Large intestine (tissue), 12 donors: ENCODE measurements around the gene ADGRV1. TPM values are rescaled to one million over a fixed set of nuclear protein-coding genes. Genes with fewer than 3 reads are reported as not detected.
A peak's percentile ranks its signal among the peaks of the same experiment; 100 is the strongest.

Experiments used
- DNase-seq, 2 donors: peaks; one replicate each; pipeline versions ENCODE4 v3.0.0 to v3.0.0-alpha.2; 2013
- H3K27ac ChIP-seq: one replicate; pipeline ENCODE4 v1.5.1; 2013; ENCODE audit warnings: low read length
- H3K27me3 ChIP-seq: 2 replicates; pipeline ENCODE4 v1.6.1; 2013; ENCODE audit warnings: low read length; ENCODE audit not compliant: control insufficient read depth, insufficient read depth
- H3K36me3 ChIP-seq: 2 replicates; pipeline ENCODE4 v1.6.1; 2013; ENCODE audit warnings: low read length; ENCODE audit not compliant: control insufficient read depth, insufficient read depth
- H3K4me1 ChIP-seq: one replicate; pipeline ENCODE4 v1.6.1; 2013; ENCODE audit warnings: low read length; ENCODE audit not compliant: control insufficient read depth, insufficient read depth
- H3K4me3 ChIP-seq: one replicate; pipeline ENCODE4 v1.5.1; 2013; ENCODE audit warnings: low read length
- H3K9me3 ChIP-seq: one replicate; pipeline ENCODE4 v1.6.1; 2013; ENCODE audit warnings: mild to moderate bottlenecking, low read depth, low read length, moderate library complexity; ENCODE audit not compliant: control insufficient read depth
- WGBS: methylation state at CpG from one replicate; pipeline ENCODE4 v1.1.5; 2013; ENCODE audit warnings: low lambda C conversion rate; ENCODE audit not compliant: insufficient coverage; 5-methylcytosine and 5-hydroxymethylcytosine counted together
- long read RNA-seq, 11 donors: transcript quantifications; one replicate each; lab custom pipeline, GENCODE V29; 2026
- polyA plus RNA-seq: library from polyadenylated mRNA; unstranded; fragments of 120-200 nt; gene quantifications from one replicate; pipeline ENCODE4 v1.2.1, GENCODE V29; 2013

Gene ADGRV1, protein sequence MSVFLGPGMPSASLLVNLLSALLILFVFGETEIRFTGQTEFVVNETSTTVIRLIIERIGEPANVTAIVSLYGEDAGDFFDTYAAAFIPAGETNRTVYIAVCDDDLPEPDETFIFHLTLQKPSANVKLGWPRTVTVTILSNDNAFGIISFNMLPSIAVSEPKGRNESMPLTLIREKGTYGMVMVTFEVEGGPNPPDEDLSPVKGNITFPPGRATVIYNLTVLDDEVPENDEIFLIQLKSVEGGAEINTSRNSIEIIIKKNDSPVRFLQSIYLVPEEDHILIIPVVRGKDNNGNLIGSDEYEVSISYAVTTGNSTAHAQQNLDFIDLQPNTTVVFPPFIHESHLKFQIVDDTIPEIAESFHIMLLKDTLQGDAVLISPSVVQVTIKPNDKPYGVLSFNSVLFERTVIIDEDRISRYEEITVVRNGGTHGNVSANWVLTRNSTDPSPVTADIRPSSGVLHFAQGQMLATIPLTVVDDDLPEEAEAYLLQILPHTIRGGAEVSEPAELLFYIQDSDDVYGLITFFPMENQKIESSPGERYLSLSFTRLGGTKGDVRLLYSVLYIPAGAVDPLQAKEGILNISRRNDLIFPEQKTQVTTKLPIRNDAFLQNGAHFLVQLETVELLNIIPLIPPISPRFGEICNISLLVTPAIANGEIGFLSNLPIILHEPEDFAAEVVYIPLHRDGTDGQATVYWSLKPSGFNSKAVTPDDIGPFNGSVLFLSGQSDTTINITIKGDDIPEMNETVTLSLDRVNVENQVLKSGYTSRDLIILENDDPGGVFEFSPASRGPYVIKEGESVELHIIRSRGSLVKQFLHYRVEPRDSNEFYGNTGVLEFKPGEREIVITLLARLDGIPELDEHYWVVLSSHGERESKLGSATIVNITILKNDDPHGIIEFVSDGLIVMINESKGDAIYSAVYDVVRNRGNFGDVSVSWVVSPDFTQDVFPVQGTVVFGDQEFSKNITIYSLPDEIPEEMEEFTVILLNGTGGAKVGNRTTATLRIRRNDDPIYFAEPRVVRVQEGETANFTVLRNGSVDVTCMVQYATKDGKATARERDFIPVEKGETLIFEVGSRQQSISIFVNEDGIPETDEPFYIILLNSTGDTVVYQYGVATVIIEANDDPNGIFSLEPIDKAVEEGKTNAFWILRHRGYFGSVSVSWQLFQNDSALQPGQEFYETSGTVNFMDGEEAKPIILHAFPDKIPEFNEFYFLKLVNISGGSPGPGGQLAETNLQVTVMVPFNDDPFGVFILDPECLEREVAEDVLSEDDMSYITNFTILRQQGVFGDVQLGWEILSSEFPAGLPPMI (N-terminal part only)
- 3.0 TPM for polyA plus RNA-seq
- long read RNA-seq, donor 1 = 0 reads
- long read RNA-seq, donor 2 = 0 reads
- long read RNA-seq, donor 3 = 0 reads
- long read RNA-seq, donor 4 = 0 reads
- long read RNA-seq, donor 5 = 0 reads
- long read RNA-seq, donor 6 = 0 reads
- long read RNA-seq, donor 7 = 0 reads
- long read RNA-seq, donor 8 = 0 reads
- long read RNA-seq, donor 9 = 0 reads
- long read RNA-seq, donor 10, partial matches to known transcripts = 0 of 8 reads
- long read RNA-seq, donor 10, other reads (novel, unspliced or antisense) = 8 of 8 reads
- long read RNA-seq, donor 11 = 0 reads

DNA sequence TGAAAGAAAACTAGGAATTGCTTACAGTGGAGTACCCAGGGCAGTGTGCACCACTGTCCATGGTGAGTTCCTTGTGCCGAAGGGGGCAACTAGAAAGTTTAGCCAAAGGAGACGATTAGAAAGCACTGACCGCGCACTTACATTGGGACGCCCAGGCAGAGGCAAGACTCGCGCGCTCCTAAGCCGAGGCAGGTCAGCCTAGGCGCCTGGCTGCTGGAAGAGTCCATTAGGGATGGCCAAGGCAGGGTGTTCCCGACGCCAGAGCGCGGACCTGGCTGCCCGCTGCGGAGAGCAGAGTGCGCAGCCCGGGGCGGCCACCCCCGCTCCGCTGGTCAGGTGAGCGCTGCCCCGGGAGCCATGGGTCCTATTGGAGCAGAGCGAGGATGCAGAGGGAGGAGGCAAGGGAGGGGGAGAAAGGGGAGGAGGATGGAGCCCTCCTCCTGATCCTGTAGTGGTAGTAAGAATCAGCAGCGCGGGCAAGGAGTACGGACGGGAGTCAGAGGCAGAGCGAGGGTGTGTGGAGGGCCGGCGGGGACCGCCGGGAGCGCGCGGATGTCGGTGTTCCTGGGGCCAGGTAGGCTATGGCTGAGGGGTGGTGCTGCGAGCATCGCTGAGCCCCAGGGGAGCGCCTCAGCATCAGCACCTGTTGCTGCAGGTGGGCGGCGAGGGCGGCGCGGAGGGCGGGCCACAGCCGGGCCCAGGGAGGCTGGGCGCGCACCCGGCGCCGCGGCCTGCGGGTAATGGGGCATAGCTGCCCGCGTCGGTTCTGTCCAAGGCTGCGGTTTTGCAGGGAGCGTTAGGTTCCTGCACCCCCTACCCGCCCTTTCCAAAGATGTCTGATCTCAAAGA is at the start of gene ADGRV1:
TSS of gene ADGRV1 (plus strand) at position 454 of the 849 bp plus-strand sequence. CDS start at position 553, 99 bp downstream.
- no CpG with 5 or more reads among the region's 60 CpGs for WGBS
- peaks cover 20% of the 10 kb centered on the region for H3K27me3 ChIP-seq
- H3K27ac ChIP-seq = peak within 1 kb of the TSS; percentile 23

DNA sequence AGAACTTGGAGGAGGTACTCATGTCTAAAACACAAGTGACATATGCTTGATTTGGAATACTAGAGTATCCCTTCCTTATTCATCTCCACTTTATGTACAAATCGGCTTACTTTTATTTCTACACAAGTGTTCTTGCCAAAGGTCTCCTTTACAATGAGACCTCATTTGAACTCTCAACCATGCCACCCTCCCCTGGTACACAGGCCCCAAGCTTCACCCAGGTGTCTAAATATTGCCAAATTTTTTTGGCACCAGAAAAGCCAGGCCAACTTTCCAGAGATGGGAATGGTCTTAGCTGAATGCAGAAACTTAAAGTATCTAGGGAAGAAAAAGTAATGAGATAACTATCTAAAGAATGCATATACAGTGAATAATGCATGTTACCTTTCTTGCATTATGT is 48.2 kb upstream of the ADGRV1 start:
- Histone ChIP-seq H3K36me3 (no peaks in the 10 kb centered on the region), H3K9me3 (no peaks in the 10 kb centered on the region), H3K4me1 (no peaks in the 10 kb centered on the region), H3K4me3 (no peak overlapping the region), H3K27me3 (no peaks in the 10 kb centered on the region), H3K27ac (no peak overlapping the region)
- DNase-seq = no peak
- 80% methylated on average over 1 of the region's 1 CpG for WGBS

More for the DNA sequence above, at the start of gene ADGRV1:
- H3K9me3 ChIP-seq = no peaks in the 10 kb centered on the region
- H3K4me1 ChIP-seq = peaks cover 9% of the 10 kb centered on the region
- DNase-seq = peak; percentile 93 to 96
- H3K36me3 ChIP-seq = no peaks in the 10 kb centered on the region
- H3K4me3 ChIP-seq = peak within 1 kb of the TSS; percentile 63

DNA sequence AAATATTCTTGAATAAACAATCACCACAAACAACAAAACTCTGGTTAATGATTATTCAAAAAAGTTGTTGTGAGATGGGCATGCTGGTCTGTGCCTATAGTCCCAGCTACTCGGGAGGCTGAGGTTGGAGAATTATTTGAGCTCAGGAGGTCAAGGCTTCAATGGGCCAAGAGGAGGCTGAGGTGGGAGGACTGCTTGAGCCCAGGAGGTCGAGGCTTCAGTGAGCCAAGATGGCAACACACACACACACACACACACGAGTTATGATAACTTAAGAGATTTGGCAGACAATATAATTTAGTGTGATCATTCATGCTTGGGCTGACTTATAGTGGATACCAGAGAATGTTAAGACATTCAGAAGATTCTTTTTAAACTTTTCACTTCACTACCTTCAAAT is 44.1 kb upstream of the ADGRV1 start:
- Histone ChIP-seq H3K27me3 (no peaks in the 10 kb centered on the region), H3K4me1 (no peaks in the 10 kb centered on the region), H3K36me3 (peaks cover 8% of the 10 kb centered on the region), H3K4me3 (no peak overlapping the region), H3K9me3 (no peaks in the 10 kb centered on the region), H3K27ac (no peak overlapping the region)
- DNase-seq = no peak
- WGBS = no CpG with 5 or more reads among the region's 3 CpGs

DNA sequence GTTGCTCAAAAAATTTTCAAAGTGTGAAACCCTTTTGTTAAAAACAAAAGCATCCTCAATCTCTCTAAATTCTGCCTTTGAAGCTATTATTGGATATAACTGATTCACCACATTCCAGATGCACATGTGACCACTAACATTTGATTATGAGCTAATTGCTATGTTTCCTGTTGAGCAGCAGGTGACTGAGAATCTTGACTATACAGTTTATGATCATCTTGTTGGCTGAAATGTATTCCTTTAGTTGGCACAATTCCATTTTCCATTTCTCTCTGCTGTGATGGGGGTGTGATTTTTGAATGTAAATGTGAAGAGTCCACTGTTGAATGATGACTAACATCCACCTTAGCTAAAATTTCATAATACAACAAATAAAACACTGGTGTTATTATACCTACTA is 39.9 kb upstream of the ADGRV1 start:
- DNase-seq = no peak
- Histone ChIP-seq H3K9me3 (no peaks in the 10 kb centered on the region), H3K27me3 (no peaks in the 10 kb centered on the region), H3K27ac (no peak overlapping the region), H3K36me3 (peaks cover 28% of the 10 kb centered on the region), H3K4me3 (no peak overlapping the region), H3K4me1 (no peaks in the 10 kb centered on the region)

DNA sequence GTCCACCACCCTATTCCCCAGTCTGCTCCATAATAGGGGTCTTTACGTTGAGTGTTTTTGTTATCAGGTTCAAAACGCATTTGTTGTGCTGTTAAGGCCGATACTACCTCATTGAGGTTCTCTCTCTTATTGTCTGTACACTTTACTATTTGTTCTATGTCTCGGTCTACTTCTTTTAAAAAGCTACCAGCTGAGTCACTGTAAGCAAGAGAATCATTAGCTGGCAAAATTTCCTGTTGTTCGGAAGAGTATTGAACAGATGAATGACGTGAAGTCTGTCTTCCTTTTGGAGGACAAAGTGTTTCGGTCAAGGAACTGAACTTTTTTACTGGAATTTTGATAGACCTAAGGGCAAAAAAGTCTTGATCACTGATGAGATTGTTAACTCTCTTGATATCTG is 39.5 kb upstream of the ADGRV1 start:
- Histone ChIP-seq H3K4me1 (no peaks in the 10 kb centered on the region), H3K27me3 (no peaks in the 10 kb centered on the region), H3K9me3 (no peaks in the 10 kb centered on the region), H3K27ac (no peak overlapping the region), H3K4me3 (no peak overlapping the region), H3K36me3 (peaks cover 31% of the 10 kb centered on the region)
- 93% methylated on average over 6 of the region's 7 CpGs for WGBS
- no peak for DNase-seq

DNA sequence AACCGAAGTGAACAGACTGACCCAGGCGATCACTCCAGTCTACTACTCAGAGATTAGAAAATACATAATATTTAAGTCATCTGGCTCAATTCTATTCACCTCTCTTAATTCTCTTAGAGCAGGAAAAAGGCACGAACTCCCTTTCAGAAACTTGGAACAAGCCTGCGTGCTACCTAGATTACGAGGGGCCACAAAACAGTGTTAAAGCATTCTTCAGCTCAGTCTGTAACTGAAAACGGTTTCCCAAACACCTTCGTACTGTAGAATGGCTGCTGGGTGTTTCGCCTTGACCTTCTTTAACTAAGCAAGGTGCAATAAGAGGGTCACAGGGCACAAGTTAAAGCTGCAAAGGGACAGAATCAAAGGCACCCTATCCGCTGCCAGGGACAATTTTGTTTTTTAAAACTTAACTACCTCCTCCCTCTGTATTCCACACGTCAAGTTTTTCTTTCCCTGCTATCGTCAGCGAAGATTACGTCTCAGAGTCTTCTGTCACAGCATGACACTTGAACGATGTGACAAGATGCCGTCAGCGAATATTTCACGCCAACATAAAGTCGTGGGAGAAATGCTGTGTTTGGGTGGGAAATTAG is 29.9 kb upstream of the ADGRV1 start:
- Histone ChIP-seq H3K9me3 (no peaks in the 10 kb centered on the region), H3K4me1 (peaks cover 10% of the 10 kb centered on the region), H3K27me3 (no peaks in the 10 kb centered on the region), H3K27ac (peak overlapping the region; percentile 93), H3K36me3 (peaks cover 7% of the 10 kb centered on the region), H3K4me3 (peak overlapping the region; percentile 86)
- peak in 1 of 2 donors; percentile 33 for DNase-seq
- 0% methylated on average over 3 of the region's 18 CpGs for WGBS

DNA sequence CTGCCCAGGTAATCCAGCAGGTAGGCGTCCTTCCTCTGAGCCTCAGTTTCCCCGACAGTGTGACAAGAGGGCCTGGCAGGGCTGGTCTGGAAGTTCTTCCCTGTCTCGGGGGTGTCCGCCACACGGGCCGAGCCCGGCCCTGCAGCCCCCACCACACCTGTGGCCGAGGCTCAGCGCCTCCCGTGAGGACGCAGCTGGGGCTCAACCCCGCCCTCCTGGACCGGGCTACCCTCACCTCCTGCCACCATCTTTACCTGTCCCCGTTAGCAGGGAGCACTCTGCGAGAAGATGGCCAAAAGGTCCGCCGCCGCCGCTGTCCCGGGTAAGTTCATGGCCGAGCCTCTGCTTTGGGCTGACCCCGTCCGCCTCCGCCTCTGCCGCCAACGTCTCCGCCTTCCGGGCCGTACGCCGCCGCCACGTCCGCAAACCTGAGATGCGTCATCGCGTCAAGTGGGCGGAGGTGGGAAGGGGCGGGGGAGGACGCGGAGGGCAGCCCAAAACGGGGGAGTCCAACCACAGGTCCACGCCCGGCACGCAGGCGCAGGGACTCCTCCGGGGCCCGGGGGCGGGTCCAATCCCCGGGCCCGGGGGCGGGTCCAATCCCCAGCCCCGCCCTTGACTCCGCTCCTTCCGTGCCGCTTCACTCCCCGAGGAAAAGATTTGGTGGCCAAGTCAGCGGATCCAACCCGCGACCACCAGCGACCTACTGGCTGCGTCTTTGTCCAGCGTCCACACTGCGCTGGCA is 29.2 kb upstream of the ADGRV1 start, which contains the start of gene LYSMD3:
TSS of gene LYSMD3 (minus strand) at position 391 of the 745 bp plus-strand sequence. CDS start 4,295 bp downstream, outside the sequence.
- peaks cover 10% of the 10 kb centered on the region for H3K4me1 ChIP-seq
- no CpG with 5 or more reads among the region's 64 CpGs for WGBS
- peak within 1 kb of the TSS; percentile 93 for H3K27ac ChIP-seq
- no peaks in the 10 kb centered on the region for H3K27me3 ChIP-seq
- H3K9me3 ChIP-seq = no peaks in the 10 kb centered on the region
- peaks cover 2% of the 10 kb centered on the region for H3K36me3 ChIP-seq
- peak within 1 kb of the TSS; percentile 86 for H3K4me3 ChIP-seq
- peak; percentile 97 to 98 for DNase-seq

DNA sequence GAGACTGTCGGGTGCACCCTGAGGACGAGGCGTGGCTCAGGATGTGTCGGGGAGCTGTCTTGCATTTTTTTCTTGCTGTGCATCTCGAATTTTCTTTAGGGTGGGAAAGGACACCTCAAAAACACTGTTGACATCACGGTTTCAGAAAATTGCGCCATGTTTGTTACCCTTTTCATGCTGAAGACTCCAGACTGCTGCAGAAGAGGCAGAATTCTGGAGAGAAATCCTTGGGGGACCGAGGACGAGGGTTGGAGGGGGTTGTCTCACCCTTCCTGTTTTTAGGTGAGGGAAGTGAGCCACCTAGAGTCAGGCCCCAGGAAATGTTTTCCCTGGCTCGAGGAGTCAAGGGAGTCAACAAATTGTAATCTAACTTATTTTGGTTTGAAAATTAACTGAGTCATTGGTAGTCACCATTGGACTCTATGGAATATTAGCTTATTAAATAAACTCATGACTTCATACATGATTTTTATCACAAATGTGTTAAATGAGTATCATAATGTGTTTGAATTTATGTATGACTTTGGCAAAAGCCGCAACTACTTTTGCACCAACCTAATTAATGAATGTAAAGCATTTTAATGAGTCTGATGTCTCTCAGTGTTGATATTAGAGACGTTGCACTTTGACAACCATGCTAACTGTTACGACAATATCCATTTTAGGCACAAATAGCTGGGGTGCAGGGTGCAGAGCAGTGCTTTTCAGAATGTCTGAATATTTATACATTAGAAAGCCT is 28.5 kb upstream of the ADGRV1 start:
- DNase-seq = peak in 1 of 2 donors; percentile 55
- WGBS = no CpG with 5 or more reads among the region's 13 CpGs
- Histone ChIP-seq H3K4me3 (peak overlapping the region; percentile 86), H3K27ac (peak overlapping the region; percentile 74), H3K9me3 (no peaks in the 10 kb centered on the region), H3K27me3 (no peaks in the 10 kb centered on the region), H3K36me3 (no peaks in the 10 kb centered on the region), H3K4me1 (peaks cover 10% of the 10 kb centered on the region)
